Activated CD4-positive, alpha-beta T cell treated with anti-CD3 and anti-CD28 coated beads for 4 hours (primary cell): ENCODE data around the gene MAD2L1BP.
A peak's percentile ranks its signal among the peaks of the same experiment; 100 is the strongest.
"Not testable (repeated sequence)": the region's sequence is repeated elsewhere in the genome, so short reads cannot be mapped to it uniquely, and the experiment has no call there.

Experiments used
- DNase-seq, 2 donors: peaks; one replicate each; pipeline ENCODE4 v3.0.0-alpha.2; 2020

The MAD2L1BP gene, protein sequence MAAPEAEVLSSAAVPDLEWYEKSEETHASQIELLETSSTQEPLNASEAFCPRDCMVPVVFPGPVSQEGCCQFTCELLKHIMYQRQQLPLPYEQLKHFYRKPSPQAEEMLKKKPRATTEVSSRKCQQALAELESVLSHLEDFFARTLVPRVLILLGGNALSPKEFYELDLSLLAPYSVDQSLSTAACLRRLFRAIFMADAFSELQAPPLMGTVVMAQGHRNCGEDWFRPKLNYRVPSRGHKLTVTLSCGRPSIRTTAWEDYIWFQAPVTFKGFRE

DNA sequence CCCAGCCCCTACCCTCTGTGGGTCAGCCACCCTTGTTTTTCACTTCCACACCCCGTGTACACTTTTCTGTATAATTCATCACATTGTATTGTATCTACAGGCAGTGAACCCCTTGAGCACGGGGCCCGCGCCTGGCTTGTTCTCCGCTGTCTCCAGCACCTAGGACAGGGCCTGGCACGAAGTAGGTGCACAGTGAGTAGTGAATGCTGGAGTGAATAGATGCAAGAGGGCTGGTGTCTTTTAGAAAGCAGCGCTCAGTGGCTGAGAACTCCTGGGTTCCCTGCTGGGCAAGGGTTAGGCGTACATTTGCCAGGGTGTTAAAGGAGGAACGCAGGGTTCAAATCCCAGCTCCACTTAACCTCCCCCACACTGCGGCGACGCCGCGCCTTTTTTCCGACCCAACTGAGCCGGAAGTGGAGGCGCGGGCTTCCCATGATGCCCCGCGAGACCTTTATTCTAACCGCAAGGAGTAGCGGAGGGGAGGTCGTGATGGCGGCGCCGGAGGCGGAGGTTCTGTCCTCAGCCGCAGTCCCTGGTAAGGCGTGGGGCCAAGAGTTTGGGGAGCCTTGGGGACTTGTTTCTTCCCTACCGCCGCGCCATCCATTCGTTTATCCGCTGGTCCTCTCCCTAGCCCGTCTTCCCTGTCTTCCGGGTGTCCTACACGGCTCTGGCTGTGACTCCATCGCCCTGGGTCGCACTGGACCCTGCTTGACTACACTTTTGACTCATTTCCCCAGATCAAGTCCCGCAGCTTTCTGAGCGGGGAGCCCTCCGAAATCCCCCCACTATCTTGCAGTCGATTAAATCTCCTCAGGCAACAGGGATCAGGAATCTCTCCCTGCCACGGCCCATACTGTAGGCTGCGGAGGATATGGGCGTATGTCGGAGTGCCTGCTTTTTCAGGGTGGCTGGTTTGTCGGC is at the start of gene MAD2L1BP:
Gene MAD2L1BP (plus strand): TSS at position 454 of the 921 bp plus-strand sequence. CDS start 36 bp downstream, at position 490.
- peak; percentile 84 for DNase-seq

DNA sequence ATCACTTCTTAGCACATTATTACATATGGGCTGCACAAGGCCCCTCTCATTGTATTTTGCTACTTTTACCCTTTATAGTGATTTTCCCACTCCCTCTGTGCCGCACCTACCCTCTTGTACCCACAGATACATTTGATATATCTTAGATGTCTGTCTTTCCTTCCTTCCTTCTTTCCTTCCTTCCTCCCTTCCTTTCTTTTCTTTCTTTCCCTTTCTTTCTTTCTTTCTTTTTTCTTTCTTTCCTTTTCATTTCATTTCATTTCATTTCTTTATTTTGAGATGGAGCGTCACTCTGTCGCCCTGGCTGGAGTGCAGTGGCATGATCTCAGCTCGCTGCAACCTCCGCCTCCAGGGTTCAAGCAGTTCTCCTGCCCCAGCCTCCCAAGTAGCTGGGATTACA is 47.4 kb upstream of the MAD2L1BP start:
- no peak for DNase-seq

DNA sequence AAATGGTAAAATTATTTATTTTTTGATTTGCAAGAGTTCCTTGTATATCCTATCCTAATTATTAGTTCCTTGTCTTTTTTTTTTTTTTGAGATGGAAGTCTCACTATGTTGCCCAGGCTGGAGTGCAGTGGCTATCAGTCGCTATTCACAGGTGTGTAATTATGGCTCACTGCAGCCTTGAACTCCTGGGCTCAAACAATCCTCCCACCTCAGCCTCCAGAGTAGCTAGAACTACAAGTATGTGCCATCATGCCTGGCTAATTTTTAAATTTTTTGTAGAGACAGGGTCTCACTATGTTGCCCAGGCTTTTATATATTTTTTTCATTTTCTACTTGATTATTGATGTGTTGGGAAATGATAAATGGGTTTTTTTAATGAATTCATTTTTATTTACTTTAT is 46.1 kb upstream of the MAD2L1BP start:
- not testable (repeated sequence) for DNase-seq

DNA sequence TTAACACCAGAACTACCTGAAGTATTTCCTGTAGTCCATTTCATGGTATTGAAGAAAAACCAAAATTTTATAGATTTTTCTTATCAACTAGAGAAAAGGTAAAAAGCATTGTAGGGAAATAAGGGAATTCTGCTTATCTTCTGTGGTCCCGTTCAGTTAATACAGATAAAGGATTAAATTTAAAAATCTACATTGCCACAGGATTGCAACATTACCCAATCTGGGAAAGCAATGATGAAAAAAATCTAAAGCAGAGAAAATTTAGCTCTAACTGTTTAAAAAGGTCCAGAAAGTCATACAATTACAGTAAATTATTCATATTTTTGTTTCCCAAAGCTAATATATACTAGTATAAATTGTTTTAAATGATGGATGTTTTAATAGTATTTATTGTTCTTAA is 41.7 kb upstream of the MAD2L1BP start:
- DNase-seq: no peak

DNA sequence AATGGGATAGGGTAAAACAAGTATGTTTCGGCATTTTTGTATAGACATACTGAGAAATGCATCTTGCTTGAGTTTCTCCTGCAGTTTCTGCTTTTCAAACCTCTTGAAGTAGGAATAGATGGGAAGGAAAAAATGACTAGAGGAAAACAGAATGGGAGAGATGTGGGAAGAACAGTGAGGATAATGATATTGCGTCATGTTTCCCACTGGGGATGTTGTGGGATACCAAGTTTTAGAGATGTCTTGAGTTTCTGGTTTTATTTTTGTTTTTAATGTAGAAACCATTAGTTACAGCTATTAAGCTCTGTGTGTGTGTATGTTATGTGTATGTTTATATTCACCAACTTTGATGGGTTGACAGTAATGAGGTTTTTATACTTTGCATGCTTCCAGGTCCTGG is 35.0 kb upstream of the MAD2L1BP start:
- DNase-seq: no peak

DNA sequence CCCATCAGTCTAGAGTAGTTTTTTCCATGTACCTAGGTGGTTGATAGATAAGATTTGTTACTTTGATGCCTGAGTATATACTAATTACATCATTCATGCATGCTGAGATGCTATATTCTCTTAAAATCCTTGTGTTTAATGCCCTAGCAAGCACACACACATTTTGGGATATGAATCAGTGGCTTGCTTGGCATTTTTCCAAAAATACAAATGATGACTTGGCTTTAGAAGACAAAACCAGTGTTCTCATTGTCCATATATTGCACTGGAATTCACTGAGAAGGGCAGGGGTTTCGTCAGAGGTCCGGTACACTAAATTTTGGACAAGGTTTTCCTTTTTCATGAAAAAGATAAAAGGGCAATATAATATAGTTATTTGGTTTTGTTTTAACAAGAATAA is 31.5 kb upstream of the MAD2L1BP start:
- DNase-seq: no peak

DNA sequence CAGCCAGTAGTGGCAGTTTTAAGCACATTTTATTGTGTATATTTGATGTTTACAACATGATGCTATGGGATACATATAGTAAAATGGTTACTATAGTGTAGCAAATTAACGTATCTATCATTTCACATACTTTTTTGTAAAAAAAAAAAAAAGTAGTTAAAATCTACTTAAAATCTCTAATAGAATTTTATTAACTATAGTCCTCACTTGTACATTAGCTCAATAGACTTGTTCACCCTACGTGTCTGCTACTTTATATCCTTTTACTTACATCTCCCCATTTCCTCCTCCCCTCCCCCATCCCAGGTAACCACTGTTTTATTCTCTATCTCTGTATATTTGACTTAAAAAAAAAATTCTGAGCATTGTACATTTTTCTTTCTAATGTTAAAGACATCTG is 29.6 kb upstream of the MAD2L1BP start:
- no peak for DNase-seq

DNA sequence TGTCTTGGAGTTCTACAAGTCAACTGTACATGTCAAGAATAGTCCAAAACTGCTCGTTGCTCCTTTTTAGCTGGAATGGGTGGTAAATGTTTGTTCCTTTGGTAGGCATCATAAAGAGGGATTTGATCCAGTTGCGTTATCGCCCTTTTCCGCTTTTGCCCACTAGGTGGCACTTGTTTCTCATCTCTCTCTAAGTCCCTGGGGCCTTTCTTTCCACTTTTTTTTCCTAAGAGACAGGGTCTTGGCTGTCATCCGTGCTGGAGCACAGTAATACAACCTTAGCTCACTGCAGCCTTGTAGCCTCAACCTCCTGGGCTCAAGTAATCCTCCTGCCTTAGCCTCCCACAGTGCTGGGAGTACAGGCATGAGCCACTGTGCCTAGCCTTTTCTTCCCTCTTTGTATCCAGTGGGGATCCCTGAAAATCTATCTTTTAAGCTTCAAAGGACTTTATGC is 27.3 kb upstream of the MAD2L1BP start:
- DNase-seq: peak; percentile 36 to 64

DNA sequence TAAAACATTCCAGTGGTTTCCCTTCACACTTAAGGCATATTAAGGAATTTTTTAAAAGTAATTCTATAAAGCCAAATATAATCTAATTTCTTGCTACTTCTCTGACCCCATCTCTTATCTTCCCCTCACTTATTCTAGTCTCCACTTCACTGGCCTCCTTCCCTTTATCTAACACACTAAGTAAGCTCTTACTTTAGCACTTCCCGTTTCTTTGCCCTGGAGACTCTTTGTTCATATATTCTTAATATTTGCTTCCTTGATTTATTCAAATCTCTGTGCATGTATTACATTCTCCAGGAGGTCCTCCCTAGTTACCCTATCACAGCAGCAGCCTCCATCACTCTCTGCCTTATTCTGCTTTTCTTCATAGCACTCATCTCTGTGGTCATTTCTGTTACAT is 26.8 kb upstream of the MAD2L1BP start:
- DNase-seq: no peak

DNA sequence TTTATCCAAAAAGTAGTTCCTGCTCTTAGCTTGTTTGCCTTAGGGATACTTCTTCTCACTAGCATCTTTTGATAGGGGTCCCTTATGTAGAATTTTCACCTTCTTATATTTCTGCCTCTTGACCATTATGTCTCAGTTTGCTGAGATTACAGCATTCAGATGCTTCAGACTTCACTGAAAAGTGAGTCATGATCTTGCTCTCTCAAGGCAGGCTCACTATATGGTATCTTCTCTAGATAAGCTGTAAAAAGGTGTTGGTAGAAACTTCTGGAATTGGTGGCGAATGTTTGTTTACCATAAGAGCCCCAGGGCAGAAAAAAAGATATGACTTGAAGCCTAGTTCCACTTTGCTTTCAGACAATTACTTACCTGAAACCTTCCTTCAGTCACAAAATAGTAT is 26.2 kb upstream of the MAD2L1BP start:
- DNase-seq: no peak

DNA sequence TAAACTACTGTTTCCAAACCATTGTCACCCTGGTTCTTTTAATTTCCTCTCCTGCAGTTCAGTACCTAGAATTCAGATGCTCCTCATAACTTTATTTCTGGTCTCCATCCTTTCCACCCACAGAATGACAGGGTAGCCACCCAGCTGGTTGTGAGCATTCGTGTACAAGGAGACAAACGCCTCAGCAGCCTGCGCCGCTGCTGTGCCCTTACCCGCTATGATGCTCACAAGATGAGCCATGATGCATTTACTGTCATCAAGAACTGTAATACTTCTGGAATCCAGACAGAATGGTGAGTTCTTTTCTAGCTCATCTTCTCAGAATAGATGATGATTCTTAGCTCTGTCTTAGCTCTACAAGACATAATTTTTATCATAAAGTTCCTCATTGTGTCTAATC is 25.2 kb upstream of the MAD2L1BP start:
- DNase-seq: no peak

DNA sequence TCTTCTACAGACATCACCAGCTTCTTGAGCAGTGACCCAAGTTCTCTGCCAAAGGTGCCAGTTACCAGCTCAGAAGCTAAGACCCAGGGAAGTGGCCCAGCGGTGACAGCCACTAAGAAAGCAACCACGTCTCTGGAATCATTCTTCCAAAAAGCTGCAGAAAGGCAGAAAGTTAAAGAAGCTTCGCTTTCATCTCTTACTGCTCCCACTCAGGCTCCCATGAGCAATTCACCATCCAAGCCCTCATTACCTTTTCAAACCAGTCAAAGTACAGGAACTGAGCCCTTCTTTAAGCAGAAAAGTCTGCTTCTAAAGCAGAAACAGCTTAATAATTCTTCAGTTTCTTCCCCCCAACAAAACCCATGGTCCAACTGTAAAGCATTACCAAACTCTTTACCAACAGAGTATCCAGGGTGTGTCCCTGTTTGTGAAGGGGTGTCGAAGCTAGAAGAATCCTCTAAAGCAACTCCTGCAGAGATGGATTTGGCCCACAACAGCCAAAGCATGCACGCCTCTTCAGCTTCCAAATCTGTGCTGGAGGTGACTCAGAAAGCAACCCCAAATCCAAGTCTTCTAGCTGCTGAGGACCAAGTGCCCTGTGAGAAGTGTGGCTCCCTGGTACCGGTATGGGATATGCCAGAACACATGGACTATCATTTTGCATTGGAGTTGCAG is 21.8 kb upstream of the MAD2L1BP start:
- no peak for DNase-seq

DNA sequence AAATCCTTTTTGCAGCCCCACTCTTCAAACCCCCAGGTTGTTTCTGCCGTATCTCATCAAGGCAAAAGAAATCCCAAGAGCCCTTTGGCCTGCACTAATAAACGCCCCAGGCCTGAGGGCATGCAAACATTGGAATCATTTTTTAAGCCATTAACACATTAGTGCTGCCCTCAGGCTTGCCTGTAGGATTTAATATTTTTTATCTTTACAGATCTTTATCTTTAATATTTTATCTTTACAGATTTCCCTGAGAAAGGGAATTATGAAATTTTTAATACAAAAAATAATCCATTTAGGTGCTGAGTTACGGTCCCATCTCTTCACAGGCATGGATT is 21.3 kb upstream of the MAD2L1BP start:
- DNase-seq: no peak

DNA sequence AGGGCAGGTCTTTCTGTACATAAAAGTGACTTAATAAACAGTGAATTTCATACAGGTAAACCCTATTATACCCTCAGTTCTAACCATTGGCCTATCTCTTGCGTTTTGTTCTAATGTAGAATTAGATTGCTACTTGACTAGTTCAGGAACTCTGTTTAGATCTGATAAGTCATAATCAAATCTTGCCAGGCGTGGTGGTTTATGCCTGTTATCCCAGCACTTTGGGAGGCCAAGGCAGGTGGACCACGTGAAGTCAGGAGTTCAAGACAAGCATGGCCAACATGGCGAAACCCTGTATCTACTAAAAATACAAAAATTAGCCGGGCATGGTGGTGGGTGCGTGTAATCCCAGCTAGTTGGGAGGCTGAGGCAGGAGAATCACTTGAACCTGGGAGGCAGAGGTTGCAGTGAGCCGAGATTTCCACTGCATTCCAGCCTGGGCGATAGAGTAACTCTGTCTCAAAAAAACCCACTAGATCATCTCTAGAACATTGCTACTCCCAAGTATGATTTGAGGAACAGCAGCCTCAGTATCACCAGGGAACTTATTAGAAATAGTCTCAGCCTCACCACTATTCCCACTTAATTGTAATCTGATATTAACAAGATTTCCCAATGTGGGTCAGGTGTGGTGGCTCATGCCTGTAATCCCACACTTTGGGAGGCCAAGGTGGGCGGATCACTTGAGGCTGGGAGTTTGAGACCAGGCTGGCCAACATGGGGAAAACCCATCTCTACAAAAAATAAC is 18.7 kb upstream of the MAD2L1BP start:
- DNase-seq: no peak

DNA sequence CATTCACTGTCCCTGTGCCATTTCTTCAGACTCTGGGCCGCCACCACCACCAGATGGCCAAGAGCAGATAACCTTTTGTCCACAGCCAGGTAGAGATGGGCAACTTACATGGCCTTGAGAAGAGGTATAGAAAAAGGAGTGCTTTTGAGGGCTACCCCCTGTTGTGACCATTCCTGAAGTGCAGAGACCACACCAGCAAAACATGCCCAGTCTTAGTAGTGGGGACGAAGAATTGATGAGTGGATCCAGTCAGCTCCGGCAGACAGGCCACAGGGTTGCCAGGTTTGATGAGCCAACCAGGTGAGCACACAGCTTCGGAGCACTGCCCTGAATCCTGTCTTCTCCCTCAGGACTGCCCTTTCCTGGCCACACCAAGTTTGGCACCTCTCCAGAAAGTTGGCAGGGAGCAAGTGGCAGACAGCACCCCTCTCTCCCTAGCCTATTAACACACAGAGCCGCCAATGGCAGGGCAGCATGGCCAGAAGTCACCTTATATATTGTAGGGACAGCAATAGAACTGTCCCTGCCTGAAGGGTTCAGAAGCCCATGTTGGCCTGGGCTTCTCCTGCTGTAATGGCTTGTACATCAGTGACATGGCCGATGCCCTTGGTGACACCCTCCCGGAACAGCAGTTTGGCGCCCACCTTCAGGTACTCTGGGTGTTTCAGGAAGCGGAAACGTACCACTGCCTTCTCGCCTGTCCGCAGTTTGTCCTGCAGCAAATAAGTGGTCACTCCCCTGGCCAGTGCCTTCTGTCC is 14.4 kb upstream of the MAD2L1BP start:
- no peak for DNase-seq

DNA sequence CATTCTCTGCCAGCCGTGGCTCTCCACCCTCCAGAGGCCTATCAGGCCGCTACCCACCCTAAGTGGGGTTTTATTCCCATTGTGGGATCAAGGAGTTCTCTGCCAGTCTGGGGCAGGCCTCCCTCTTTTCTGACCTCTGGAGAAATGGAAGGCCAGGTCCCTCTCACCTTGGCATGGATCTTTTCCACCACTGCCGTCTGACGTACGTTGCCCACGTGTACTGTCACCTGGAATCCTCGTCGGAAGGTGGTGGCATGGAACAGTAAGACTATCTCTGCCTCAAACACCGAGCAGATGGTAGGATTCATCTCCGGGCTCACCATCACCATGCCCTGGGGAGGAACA is 13.8 kb upstream of the MAD2L1BP start:
- no peak for DNase-seq

DNA sequence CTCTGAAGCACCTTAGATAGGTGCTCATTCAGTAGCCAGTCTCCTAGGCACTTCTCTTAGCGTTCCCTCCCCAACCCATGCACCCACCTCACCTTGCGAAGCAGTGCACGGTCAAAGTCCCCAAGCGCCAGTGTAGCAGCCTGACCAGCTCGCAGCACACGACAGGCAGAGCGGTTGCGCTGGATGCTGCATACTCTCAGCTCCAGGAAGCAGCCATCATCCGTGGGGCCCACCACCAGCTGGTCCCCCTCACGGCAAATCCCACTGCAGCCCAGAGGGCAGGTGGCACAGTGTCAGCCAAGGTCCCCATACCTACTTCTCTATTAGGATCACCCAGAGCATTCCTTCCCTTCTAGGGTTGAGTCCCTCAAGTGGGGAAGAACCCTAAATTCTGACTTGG is 13.1 kb upstream of the MAD2L1BP start:
- DNase-seq: no peak

DNA sequence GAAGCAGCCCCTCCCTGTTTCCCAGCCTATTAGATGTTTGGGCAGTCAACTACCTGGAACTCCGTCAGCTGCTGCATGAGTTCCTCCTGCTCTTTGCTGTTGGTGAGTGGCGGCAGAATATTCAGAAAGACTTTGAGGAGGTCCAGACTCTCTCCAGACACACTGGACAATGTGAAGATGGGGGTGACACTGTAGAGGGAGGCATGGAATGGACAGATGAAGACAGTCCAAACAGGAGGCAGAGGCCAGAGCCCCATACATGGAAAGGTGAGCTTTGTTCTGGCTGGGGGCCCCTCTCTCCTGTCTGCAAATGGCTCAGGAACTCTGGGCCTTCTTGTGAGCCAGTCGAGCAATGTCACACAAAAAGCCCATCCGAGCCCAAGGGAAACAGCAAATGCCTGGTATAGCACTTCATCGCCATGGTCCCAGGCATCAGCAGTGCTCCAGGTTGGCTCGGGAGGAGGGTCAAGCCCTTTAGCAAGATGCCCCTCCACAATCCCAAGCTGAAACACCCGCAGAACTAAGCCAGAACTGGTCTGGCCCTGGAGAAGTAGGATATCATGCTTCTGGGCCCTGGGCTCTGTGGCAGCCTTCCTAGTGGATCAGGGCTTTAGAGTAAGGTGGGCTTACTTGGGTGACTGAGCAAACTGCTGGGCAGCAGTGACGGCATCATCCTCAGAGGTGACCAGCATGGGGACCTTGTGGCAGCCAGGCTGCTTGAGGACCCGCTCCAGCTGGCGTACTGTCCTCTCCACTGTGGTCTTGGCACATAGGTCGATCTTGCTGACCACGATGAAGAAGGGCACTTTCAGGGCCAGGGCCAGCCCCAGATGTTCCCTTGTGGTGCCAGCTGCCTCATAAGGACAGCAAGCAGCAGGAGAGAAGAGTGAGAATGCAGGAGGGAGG is 11.5 kb upstream of the MAD2L1BP start:
- DNase-seq: no peak

DNA sequence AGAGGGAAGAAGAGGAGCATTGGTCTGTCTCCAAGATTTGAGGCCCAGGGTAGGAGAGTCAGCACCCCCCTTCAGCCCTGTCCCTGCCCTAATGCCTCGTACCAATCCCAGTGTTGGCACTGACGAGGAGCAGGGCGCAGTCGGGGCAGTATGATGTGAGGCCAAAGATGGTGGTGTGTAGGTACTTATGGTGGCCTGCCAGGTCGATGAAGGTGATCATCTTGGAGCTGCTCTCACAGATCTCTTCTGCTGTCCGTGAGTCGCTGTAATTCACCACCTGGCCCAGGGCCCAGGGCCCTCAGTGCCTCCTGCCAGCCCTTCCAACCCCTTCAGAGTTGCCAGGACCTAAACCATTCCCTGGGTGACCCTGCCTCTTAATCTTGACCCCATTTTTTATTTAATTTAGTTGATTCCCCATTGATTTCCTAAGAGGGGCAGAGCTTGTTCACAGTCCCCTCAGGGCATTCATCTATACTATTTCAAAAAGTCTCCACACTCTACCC is 10.8 kb upstream of the MAD2L1BP start:
- DNase-seq: no peak

DNA sequence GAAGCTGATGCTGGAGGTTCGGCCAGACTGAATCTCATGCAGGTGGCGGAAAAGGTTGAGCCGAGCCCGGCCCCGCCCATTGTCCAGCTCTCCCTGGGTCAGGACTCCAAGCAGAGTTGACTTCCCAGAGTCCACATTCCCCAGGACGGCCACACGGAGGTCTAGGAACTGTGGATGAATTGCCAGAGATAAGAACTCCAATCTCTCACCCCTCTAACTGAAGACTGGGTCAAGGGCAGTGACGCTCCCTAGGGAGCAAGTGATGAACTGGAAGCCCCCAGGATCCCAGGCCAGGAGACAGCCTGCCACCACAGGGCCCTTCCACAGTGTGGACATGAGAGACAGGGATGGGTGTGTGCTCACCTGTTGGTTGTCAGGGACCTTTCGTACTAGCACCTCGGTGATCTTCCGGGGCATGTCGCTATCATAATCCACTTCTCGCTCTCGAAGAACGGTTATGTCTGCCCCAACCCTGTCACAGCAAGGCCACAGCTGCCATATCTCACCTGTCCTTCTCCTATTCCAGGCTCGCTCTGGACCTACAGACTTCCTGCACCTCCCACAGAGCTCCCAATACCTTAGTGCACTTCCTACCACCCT is 10.1 kb upstream of the MAD2L1BP start:
- no peak for DNase-seq
